K562 (cell line): Measurements from ENCODE around the gene HDGFL2. TPM values are rescaled to one million over a fixed set of nuclear protein-coding genes. Genes with fewer than 3 reads are reported as not detected.

ENCODE experiments used
- DDX20 ChIP-seq: fragments of 450-650 bp; IDR thresholded peaks from 2 replicates; pipeline ENCODE4 v1.6.1; 2016; ENCODE audit warnings: missing genetic modification characterization, low read depth, mild to moderate bottlenecking, missing compliant biosample characterization, moderate library complexity
- MGA ChIP-seq: fragments of 450-650 bp; IDR thresholded peaks from 2 replicates; pipeline ENCODE4 v1.6.1; 2016; ENCODE audit warnings: mild to moderate bottlenecking, moderate library complexity
- NEUROD1 ChIP-seq: fragments of 150-350 bp; IDR thresholded peaks from 2 replicates; pipeline ENCODE4 v1.6.1; 2014; ENCODE audit warnings: borderline replicate concordance, low read length, low read depth; ENCODE audit not compliant: partially characterized antibody
- OTX1 ChIP-seq: fragments of 450-650 bp; formaldehyde crosslinking; IDR thresholded peaks from 2 replicates; pipeline ENCODE4 v1.4.0; 2022; ENCODE audit warnings: mild to moderate bottlenecking
- PHF8 ChIP-seq: fragments of 200-600 bp; sonication (generic); IDR thresholded peaks from 2 replicates; pipeline ENCODE4 v1.6.1; 2012; ENCODE audit warnings: mixed run types, mild to moderate bottlenecking, inconsistent platforms, low read length, moderate library complexity, borderline replicate concordance
- POLR2AphosphoS5 ChIP-seq: IDR thresholded peaks from 2 replicates; pipeline ENCODE4 v1.6.1; 2011; ENCODE audit warnings: mild to moderate bottlenecking, low read depth, low read length, moderate library complexity; ENCODE audit not compliant: control insufficient read depth, insufficient read depth
- STAG1 ChIP-seq: sonication (generic); formaldehyde crosslinking; IDR thresholded peaks from 2 replicates; pipeline ENCODE4 v1.5.0; 2020; ENCODE audit warnings: missing genetic modification reagents, borderline replicate concordance
- ZMIZ1 ChIP-seq, 2 experiments: fragments of 150-350 bp in 1 of 2; IDR thresholded peaks; 2 replicates each; pipeline ENCODE4 v1.6.1; 2012 to 2016; ENCODE audit warnings: low read depth in 2 of 2, low read length in 2 of 2, mild to moderate bottlenecking in 1 of 2, moderate library complexity in 1 of 2
- ZNF174 ChIP-seq: fragments of 250-450 bp; sonication (Bioruptor Pico); IDR thresholded peaks from 2 replicates; pipeline ENCODE4 v1.4.0; 2020; ENCODE audit warnings: mild to moderate bottlenecking
- ZNF239 ChIP-seq: fragments of 250-450 bp; sonication (Bioruptor Pico); IDR thresholded peaks from 2 replicates; pipeline ENCODE4 v1.4.0; 2020; ENCODE audit warnings: mild to moderate bottlenecking
- ZNF41 ChIP-seq: fragments of 250-450 bp; sonication (Bioruptor Pico); conservative IDR thresholded peaks from 2 replicates; pipeline ENCODE4 v1.4.0; 2020; ENCODE audit warnings: mild to moderate bottlenecking
- polyA plus RNA-seq, 8 experiments: library from polyadenylated mRNA; depleted of rRNA in 4 of 8; stranded (reverse) in 5 of 8; unstranded in 3 of 8; fragments of >200 nt; fragmentation: Nextera tagmentation in 2 of 8; fragmentation: Illumina TruSeq in 1 of 8; extraction: Ambion mirVana in 2 of 8; extraction: Trizol in 1 of 8; gene quantifications; 2 replicates each; pipeline versions ENCODE4 v1.2.1 to v1.2.3, GENCODE V29; 2011 to 2014; ENCODE audit warnings: inconsistent platforms in 1 of 8, missing spikeins in 1 of 8
- total RNA-seq, 7 experiments: library from RNA; depleted of rRNA in 6 of 7; stranded (reverse); fragments of >200 nt in 6 of 7; fragmentation: Illumina TruSeq in 2 of 7; extraction: Trizol in 2 of 7; gene quantifications; 2 replicates each; pipeline versions ENCODE4 v1.2.1 to v1.2.3, GENCODE V29; 2011 to 2021; ENCODE audit warnings: low replicate concordance in 1 of 7

Gene HDGFL2
- total and polyA plus RNA-seq, 9 of the 15 experiments (the other 6 are each of a cell fraction or from before 2014, with no cell fraction given) = 0.13 to 61.7 (median 16.0) TPM

- TF ChIP-seq NEUROD1 (peak; percentile 33), ZNF174 (CRISPR knock-in tag) (no peak), ZNF239 (CRISPR knock-in tag) (no peak), OTX1 (CRISPR knock-in tag) (no peak), MGA (0 out of 2 replicates have a peak, but pooled peaks have one; percentile 21), ZMIZ1 (IDR thresholded peaks at IDR 0.05; ENCODE audit: low read depth in 2 of 2, low read length in 2 of 2) (no peak), ZNF41 (CRISPR knock-in tag) (no peak), STAG1 (no peak), POLR2AphosphoS5 (peak; percentile 62), DDX20 (tag) (0 out of 2 replicates have a peak, but pooled peaks have one; percentile 14), PHF8 (peak; percentile 81; the same call in 1 of the 2 replicates)
Observed at GRCh38 chr19:4539693-4540581, 67.8 kb downstream of the HDGFL2 start, which contains the start of gene LRG1 (continued).
